Stimulated activated CD4-positive, alpha-beta T cell treated with anti-CD3 and anti-CD28 coated beads, TNF-alpha, amount 100 ng/mL, for 24 hours (primary cell): ENCODE measurements around the gene BMP4.
A peak's percentile ranks its signal among the peaks of the same experiment; 100 is the strongest.
"Not testable (repeated sequence)": the region's sequence is repeated elsewhere in the genome, so short reads cannot be mapped to it uniquely, and the experiment has no call there.

Experiments used
- DNase-seq, 3 experiments: peaks; one replicate each; pipeline ENCODE4 v3.0.0-alpha.2; 2020; ENCODE audit warnings: low read depth in 3 of 3

Gene BMP4

GRCh38 chr14:53956427-53957201 lies at the start of gene BMP4:
Gene BMP4 (minus strand): TSS chr14:53956825. CDS start chr14:53952222, 4,603 bp downstream.
- peak in 1 of 3 experiments; percentile 43 for DNase-seq

- no peak for DNase-seq
These were observed 46.4 kb upstream of the BMP4 start for GRCh38 chr14:54003064-54003463.

GRCh38 chr14:54002653-54003052 lies 46.0 kb upstream of the BMP4 start:
- DNase-seq = no peak

GRCh38 chr14:54001189-54001878 lies 44.7 kb upstream of the BMP4 start:
- DNase-seq = no peak

GRCh38 chr14:54000341-54000811 lies 43.8 kb upstream of the BMP4 start:
- DNase-seq = no peak

GRCh38 chr14:53999061-53999488 lies 42.5 kb upstream of the BMP4 start:
- DNase-seq = no peak

- no peak for DNase-seq
These were observed 39.4 kb upstream of the BMP4 start for GRCh38 chr14:53996041-53996440.

GRCh38 chr14:53993920-53994607 lies 37.4 kb upstream of the BMP4 start:
- DNase-seq = no peak

- no peak for DNase-seq
These were observed 34.4 kb upstream of the BMP4 start for GRCh38 chr14:53990978-53991377.

- not testable (repeated sequence) for DNase-seq
These were observed 30.1 kb upstream of the BMP4 start for GRCh38 chr14:53986718-53987117.

- DNase-seq = not testable (repeated sequence)
These were observed 28.3 kb upstream of the BMP4 start for GRCh38 chr14:53984958-53985357.

- no peak for DNase-seq
These were observed 26.5 kb upstream of the BMP4 start for GRCh38 chr14:53983112-53983511.

- no peak for DNase-seq
These were observed 25.9 kb upstream of the BMP4 start for GRCh38 chr14:53982546-53982945.

GRCh38 chr14:53979747-53980642 lies 23.4 kb upstream of the BMP4 start:
- no peak for DNase-seq

- DNase-seq = no peak
These were observed 22.6 kb upstream of the BMP4 start for GRCh38 chr14:53979113-53979681.

- no peak for DNase-seq
These were observed 21.6 kb upstream of the BMP4 start for GRCh38 chr14:53978194-53978593.

- no peak for DNase-seq
These were observed 18.8 kb upstream of the BMP4 start for GRCh38 chr14:53975444-53975843.

GRCh38 chr14:53971521-53971920 lies 14.9 kb upstream of the BMP4 start:
- DNase-seq = no peak

GRCh38 chr14:53969326-53969725 lies 12.7 kb upstream of the BMP4 start:
- no peak for DNase-seq

- no peak for DNase-seq
These were observed 12.1 kb upstream of the BMP4 start for GRCh38 chr14:53968726-53969125.

GRCh38 chr14:53967606-53968005 lies 11.0 kb upstream of the BMP4 start:
- no peak for DNase-seq
